ENCODE measurements around the gene MDK.

GRCh38 chr11:46332093-46332567, 49.3 kb upstream of the MDK start:
- TF ChIP-seq POLR2AphosphoS5 (IDR thresholded peaks at IDR 0.05) (no peak), CTCF (IDR thresholded peaks at IDR 0.05; ENCODE audit: poor library complexity, severe bottlenecking) (no peak), EP300 (conservative IDR thresholded peaks at IDR 0.05; ENCODE audit: poor library complexity, severe bottlenecking) (no peak), RAD21 (conservative IDR thresholded peaks at IDR 0.05) (no peak), TAF1 (IDR thresholded peaks at IDR 0.05; ENCODE audit: low read depth) (no peak), EZH2 (IDR thresholded peaks at IDR 0.05; ENCODE audit: borderline replicate concordance, insufficient read depth, low read length, poor library complexity, severe bottlenecking) (no peak)
